Measurements from ENCODE around the gene STBD1. TPM values are rescaled to one million over a fixed set of nuclear protein-coding genes. Genes with fewer than 3 reads are reported as not detected.

STBD1 gene
- total and polyA plus RNA-seq, 9 of the 15 experiments (the other 6 are each of a cell fraction or from before 2014, with no cell fraction given): 0.08 to 0.64 (median 0.27) TPM; not detected in 2

DNA sequence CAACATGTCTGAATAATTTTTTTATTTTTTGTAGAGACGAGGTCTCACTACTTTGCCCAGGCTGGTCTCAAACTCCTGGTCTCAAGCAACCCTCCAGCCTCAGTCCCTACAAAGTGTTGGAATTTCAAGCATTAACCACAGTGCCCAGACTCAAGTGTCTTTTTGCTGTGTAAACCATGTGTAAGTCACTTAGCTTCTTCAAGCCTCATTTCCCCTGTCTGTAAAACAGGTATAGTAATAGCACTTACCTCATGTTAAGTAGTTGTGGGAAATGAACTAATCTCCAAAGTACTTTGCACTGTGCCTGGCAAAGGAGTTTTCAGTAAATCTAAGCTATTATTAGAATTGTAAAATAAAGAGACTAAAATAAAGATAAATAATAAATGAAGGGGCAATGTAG lies 35.7 kb downstream of the STBD1 start:
- Histone ChIP-seq H3K27me3 (ENCODE audit: control insufficient read depth in 2 of 2, insufficient read depth in 2 of 2, low read length in 2 of 2) (no peaks in the 10 kb centered on the region), H3K79me2 (ENCODE audit: control insufficient read depth, insufficient read depth, low read length) (no peaks in the 10 kb centered on the region), H3K27ac (ENCODE audit: extremely low read depth, low read depth, low read length) (no peak overlapping the region), H3K9me3 (replicated peaks; ENCODE audit: control insufficient read depth, insufficient read depth, low read depth, low read length) (no peaks in the 10 kb centered on the region), H3K4me3 (no peak overlapping the region), H3K4me2 (ENCODE audit: insufficient read depth, low read length) (no peak overlapping the region), H3K4me1 (replicated peaks in 1 of 2; ENCODE audit: control insufficient read depth in 2 of 2, insufficient read depth in 2 of 2, low read length in 2 of 2) (peaks cover 0 to 8% of the 10 kb centered on the region in 2 experiments; a peak in 2 of 5 replicates), H3K36me3 (ENCODE audit: control insufficient read depth, insufficient read depth, low read length) (no peaks in the 10 kb centered on the region), H3K9ac (ENCODE audit: insufficient read depth in 1 of 2, low read depth in 2 of 2, low read length in 2 of 2) (no peak overlapping the region), H4K20me1 (replicated peaks; ENCODE audit: control insufficient read depth, insufficient read depth, low read length) (no peaks in the 10 kb centered on the region), H2AFZ (ENCODE audit: low read depth, low read length) (peak overlapping the region; percentile 20; the same call in 1 of the 2 replicates), H3K9me1 (ENCODE audit: control insufficient read depth, insufficient read depth, low read length) (no peaks in the 10 kb centered on the region)
- TF ChIP-seq EP300 (IDR thresholded peaks at IDR 0.05; ENCODE audit: low read length) (no peak), NCOA1 (IDR thresholded peaks at IDR 0.05; ENCODE audit: low read depth) (no peak), SMARCA5 (IDR thresholded peaks at IDR 0.05) (no peak), MYBL2 (IDR thresholded peaks at IDR 0.05; ENCODE audit: low read depth) (no peak), MYBL2 (CRISPR knock-in tag; IDR thresholded peaks at IDR 0.05; ENCODE audit: borderline replicate concordance) (no peak)
- TF ChIP-seq, protein P1, sequence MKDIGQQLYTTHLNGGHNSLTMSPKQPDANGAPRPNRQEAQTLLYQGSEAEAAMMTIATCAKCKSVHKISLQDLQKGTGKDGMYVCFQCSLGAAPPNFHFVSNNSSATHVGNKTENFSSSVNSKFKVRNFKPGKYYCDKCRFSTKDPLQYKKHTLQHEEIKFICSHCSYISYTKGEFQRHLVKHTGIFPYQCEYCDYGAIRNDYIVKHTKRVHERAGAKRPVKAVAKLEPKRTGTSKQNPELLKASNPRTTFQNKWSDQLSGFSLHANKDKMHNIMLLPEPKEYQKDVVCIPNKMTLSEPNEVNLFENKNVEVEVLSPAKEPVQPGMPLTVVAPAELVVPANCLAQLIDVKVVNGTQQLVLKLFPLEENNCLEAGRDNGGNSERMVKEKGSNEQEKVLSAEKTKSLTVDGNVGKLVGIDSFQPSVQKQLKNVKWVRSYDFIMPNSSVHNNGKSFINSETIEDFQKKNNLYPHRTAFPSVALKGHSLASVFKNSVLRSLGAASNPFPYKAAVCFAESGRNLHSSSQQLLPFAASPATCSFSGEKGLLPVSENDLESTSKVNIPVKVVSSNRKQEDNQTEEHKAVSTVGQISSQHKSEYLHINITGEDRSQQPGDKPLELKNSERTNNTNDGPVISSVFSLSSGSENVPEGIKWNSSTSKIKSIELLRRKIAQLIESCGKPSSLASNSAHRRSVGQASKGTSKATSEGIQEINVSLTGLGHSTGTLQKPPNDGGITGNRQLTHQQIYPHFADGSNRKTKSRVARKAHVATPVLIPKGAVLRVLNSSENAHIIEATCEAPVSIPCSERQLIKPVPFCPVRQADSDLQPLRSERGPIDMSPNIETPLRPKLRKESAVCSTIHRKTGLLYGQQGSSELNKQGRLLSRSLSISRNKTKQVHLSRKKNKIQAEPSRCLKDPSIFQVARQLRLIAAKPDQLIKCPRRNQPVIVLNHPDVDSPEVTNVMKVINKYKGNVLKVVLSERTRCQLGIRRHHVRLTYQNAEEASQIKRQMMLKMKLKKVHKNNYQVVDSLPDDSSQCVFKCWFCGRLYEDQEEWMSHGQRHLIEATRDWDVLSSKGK (CRISPR knock-in tag; IDR thresholded peaks at IDR 0.05): no peak
- TF ChIP-seq, protein P2, sequence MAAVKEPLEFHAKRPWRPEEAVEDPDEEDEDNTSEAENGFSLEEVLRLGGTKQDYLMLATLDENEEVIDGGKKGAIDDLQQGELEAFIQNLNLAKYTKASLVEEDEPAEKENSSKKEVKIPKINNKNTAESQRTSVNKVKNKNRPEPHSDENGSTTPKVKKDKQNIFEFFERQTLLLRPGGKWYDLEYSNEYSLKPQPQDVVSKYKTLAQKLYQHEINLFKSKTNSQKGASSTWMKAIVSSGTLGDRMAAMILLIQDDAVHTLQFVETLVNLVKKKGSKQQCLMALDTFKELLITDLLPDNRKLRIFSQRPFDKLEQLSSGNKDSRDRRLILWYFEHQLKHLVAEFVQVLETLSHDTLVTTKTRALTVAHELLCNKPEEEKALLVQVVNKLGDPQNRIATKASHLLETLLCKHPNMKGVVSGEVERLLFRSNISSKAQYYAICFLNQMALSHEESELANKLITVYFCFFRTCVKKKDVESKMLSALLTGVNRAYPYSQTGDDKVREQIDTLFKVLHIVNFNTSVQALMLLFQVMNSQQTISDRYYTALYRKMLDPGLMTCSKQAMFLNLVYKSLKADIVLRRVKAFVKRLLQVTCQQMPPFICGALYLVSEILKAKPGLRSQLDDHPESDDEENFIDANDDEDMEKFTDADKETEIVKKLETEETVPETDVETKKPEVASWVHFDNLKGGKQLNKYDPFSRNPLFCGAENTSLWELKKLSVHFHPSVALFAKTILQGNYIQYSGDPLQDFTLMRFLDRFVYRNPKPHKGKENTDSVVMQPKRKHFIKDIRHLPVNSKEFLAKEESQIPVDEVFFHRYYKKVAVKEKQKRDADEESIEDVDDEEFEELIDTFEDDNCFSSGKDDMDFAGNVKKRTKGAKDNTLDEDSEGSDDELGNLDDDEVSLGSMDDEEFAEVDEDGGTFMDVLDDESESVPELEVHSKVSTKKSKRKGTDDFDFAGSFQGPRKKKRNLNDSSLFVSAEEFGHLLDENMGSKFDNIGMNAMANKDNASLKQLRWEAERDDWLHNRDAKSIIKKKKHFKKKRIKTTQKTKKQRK (IDR thresholded peaks at IDR 0.05; ENCODE audit: borderline replicate concordance, low read depth, low read length): no peak
- TF ChIP-seq, protein P3, sequence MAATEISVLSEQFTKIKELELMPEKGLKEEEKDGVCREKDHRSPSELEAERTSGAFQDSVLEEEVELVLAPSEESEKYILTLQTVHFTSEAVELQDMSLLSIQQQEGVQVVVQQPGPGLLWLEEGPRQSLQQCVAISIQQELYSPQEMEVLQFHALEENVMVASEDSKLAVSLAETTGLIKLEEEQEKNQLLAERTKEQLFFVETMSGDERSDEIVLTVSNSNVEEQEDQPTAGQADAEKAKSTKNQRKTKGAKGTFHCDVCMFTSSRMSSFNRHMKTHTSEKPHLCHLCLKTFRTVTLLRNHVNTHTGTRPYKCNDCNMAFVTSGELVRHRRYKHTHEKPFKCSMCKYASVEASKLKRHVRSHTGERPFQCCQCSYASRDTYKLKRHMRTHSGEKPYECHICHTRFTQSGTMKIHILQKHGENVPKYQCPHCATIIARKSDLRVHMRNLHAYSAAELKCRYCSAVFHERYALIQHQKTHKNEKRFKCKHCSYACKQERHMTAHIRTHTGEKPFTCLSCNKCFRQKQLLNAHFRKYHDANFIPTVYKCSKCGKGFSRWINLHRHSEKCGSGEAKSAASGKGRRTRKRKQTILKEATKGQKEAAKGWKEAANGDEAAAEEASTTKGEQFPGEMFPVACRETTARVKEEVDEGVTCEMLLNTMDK (IDR thresholded peaks at IDR 0.05; ENCODE audit: borderline replicate concordance, insufficient read depth, low read depth, low read length, poor library complexity, severe bottlenecking): no peak
- 68% methylated on average over 1 of the region's 1 CpG for WGBS (ENCODE audit: insufficient coverage, low coverage, missing lambda C conversion rate)
- CTCF ChIA-PET (ENCODE audit: low intra/inter-chr PET ratio): no interaction called here
- FAIRE-seq: no peak
- intact Hi-C loops (cut with micrococcal nuclease): no loop called here
- in situ Hi-C loops (cut with MboI): no loop called here
- ATAC-seq: no peak
- BruUV-seq (replicated peaks): no TSS peak
- DNase-seq (ENCODE audit: extremely low read depth in 1 of 4, low spot score in 3 of 4): no peak
- POLR2A ChIA-PET: interaction anchor here (0.8 kb wide), 1 partner anchor 114 kb away, joined by 4 read pairs; no protein-coding TSS in a partner anchor
